Activated CD4-positive, alpha-beta T cell treated with anti-CD3 and anti-CD28 coated beads for 48 hours (primary cell): ENCODE data around the gene DNAJB14.
"Not testable (repeated sequence)": the region's sequence is repeated elsewhere in the genome, so short reads cannot be mapped to it uniquely, and the experiment has no call there.

Experiments
- DNase-seq: peaks from one replicate; pipeline ENCODE4 v3.0.0-alpha.2; 2020

Gene DNAJB14

GRCh38 chr4:99946356-99947189 lies at the start of gene DNAJB14:
Gene DNAJB14 (minus strand): TSS chr4:99946618. CDS start chr4:99946571, 47 bp downstream.
- DNase-seq = peak; percentile 84

DNA sequence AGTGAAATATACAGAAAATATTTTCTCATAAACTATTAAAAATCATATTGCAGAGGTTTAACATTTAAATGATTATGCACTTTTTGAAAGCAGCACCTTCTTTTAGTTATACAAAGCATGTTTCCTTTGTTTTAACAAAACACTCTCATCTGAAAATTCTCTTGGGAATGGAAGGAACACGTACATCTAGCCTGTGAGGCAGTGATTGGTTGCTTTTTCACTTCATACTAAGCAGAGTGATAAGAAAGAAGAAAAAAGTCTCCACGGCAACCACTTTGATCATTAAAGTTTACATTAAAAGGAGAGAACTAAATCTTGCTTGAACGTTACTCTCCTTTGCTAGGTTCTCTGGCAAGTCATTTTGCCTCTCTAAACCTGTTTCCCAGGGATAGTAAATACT lies 45.3 kb upstream of the DNAJB14 start:
- no peak for DNase-seq

DNA sequence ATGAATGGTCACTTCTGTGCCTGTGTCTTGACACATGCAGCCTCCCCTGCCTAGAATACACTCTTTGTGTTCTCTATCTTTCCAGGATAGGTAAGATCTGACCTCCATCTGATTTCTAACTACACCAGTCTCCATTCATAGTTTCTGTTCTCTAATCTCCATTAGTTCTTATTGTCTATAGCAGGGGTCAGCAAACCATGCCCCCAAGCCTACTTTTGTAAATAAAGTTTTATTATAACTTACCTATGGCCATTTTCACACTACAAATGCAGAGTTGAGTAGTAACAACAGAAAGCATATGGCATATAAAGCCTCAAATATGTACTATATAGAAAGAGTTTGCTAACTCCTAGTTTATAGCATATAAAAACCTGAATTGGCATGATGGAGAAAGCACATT lies 41.3 kb upstream of the DNAJB14 start:
- DNase-seq = no peak

DNA sequence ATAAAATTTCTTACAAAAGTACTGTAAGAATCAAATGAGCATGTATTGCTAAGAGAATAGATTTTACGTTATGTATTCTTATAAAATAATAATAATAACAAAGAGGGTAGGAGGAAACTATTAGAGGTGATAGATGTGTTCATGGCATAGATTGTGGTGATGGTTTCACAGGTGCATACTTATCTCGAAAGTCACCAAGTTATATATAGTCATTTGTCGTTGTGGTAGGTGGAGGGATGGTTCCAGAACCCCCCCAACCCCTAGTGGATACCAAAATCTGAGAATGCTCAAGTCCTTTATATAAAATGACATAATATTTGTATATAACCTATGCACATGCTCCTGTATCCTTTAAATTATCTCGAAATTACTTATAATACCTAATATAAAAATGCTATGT lies 40.4 kb upstream of the DNAJB14 start:
- no peak for DNase-seq

DNA sequence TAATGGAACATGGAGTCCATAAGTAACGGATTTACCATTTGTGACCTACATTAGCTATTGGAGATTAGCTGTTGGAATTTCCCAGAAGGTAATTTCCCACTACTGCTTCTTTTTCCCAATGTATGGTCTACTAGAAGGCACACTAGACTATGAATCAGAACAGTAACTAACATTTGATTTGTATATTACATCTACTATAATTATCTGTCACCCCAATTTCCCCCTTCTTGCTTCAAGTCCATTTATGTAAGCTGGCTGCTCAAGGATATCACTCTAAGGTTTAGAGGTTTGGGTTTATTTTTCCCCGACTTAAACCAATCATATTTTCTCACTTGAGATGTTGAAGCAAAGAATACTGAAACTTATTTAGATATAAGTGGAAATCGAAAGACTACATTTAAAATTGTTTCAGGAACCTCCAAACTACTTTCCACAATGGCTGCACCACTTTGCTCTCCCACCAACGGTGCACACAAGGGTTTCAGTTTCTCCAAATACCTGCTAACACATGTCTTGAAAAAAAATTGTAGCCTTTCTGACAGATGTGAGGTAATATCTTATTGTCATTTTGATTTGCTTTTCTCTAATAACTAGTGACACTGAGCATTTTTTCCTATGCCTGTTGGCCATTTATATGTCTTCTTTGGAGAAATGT lies 37.0 kb upstream of the DNAJB14 start:
- no peak for DNase-seq

DNA sequence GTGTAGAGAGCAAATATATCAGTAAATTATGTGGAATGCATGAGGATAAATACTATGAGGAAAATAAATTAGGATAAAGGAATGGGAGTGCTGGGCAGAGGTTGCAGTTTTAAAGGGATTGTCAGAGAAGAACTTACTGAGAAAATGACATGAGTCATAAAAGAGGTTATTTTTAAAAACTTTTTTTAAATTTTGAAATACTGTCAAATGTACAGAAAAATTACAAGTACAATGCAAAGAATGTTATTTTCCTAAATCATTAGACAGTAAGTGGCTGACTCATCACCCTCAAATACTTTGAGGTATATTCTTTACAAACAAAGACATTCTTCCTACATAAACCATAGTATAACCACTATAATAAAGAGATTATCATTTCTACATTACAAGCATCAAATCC lies 33.5 kb upstream of the DNAJB14 start:
- no peak for DNase-seq

GRCh38 chr4:99971453-99972111 lies 25.2 kb upstream of the DNAJB14 start:
- no peak for DNase-seq

- DNase-seq = no peak
Observed at GRCh38 chr4:99968330-99968729, 21.9 kb upstream of the DNAJB14 start.

DNA sequence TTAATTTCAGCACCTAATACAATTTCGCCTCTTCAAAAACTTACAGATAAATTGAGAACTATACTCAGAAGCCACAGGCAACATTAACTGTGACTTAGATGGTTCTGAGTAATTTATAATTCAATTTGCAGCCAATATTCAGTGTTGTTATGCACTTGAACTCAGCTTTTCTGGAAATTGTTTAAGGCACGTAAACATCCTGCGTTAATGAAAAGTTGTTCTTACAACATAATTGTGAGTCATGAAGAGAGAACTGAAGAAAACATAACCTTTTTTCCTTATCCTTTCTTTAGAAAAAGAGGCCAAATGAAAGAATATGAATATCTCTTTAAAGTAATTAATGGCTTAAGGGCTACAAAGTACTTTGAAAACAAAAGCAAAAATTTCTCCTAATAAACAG lies 20.3 kb upstream of the DNAJB14 start:
- no peak for DNase-seq

- DNase-seq = no peak
Observed at GRCh38 chr4:99965674-99966350, 19.4 kb upstream of the DNAJB14 start.

DNA sequence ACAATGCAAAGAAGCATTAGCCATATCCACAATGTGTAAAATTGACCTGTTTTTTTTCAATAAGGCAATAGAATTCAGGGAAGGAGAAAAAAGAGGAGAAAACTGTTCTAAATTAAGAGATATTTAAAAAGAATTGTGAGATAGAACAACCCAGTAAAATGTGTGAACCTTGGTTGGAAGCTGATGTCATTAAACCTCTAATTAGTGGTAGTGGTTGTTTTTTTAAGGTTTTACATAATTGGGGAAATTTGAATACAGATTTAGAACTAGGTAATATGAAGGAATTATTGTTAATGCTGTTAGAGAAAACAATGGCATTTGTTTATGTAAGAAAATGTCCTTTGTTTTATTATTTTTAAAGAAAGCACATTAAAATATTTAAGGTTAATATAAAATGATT lies 18.8 kb upstream of the DNAJB14 start:
- no peak for DNase-seq

- DNase-seq = no peak
Observed at GRCh38 chr4:99961711-99962110, 15.3 kb upstream of the DNAJB14 start.

- no peak for DNase-seq
Observed at GRCh38 chr4:99960648-99961047, 14.2 kb upstream of the DNAJB14 start.

DNA sequence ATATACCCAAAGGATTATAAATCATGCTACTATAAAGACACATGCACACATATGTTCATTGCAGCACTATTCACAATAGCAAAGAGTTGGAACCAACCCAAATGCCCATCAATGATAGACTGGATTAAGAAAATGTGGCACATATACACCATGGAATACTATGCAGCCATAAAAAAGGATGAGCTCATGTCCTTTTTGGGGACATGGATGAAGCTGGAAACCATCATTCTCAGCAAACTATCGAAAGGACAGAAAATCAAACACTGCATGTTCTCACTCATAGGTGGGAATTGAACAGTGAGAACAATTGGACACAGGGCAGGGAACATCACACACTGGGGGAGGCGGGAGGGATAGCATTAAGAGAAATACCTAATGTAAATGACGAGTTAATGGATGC lies 11.8 kb upstream of the DNAJB14 start:
- DNase-seq = not testable (repeated sequence)

GRCh38 chr4:99950913-99951254 lies 4.5 kb upstream of the DNAJB14 start:
- DNase-seq = no peak

GRCh38 chr4:99949999-99950912 lies 3.8 kb upstream of the DNAJB14 start, which contains the start of gene H2AZ1:
Gene H2AZ1 (minus strand): TSS chr4:99950275. CDS start chr4:99950170, 105 bp downstream.
- peak; percentile 99 for DNase-seq

- peak; percentile 96 for DNase-seq
Observed at GRCh38 chr4:99949034-99949998, 2.9 kb upstream of the DNAJB14 start.

DNA sequence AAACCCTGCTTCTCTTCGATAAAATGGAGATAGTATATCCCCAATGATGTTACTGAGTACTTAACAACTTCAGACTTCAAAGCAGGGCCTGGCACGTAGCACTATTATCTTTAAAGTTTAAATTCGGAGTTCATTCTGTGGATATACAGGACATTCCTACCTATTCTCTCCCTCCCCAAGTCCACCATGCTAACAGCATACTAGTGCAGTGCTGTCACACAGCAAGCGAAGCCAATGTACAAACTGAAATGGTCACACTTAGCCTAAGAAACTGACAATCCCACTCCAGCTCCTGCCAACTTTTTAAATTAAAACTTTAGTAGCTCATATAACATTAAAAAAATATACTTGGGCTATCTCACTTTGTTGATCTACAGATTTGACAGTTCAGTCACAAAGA lies 1.2 kb upstream of the DNAJB14 start:
- no peak for DNase-seq

DNA sequence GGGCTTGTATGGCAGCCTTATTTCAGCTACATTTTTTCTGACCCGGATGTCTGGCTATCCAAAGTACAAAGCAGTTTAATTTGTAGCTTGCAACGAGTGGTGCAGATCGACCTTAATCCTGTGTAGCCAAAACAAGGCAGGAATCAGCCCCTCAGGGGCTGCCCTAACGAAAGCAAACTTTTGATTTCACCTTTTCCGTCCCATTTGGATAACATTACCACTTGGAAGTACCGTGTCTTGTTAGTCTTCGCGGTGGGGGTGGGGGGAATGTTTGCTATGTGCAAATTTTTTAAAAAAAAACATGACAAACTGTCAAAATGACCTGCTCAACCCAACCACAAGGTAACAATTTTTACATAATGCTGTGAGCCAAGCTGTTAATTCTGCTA lies 766 bp upstream of the DNAJB14 start:
- no peak for DNase-seq

- peak; percentile 48 for DNase-seq
Observed at GRCh38 chr4:99945718-99946355, 581 bp downstream of the DNAJB14 start.
